Activated T-helper 2 cell treated with anti-CD3 and anti-CD28 coated beads, Interferon-gamma antibody, Interleukin-2, Interleukin-4, amounts not matched to agents 10 μg/mL and 5 μg/mL and 100 μg/mL, durations not matched to agents 14 hours and 24 hours and 36 hours (primary cell): Measurements from ENCODE around the gene H2AZ1. TPM values are rescaled to one million over a fixed set of nuclear protein-coding genes. Genes with fewer than 3 reads are reported as not detected.
"Not testable (repeated sequence)": the region's sequence is repeated elsewhere in the genome, so short reads cannot be mapped to it uniquely, and the experiment has no call there.

Experiments
- DNase-seq: peaks from one replicate; pipeline ENCODE4 v3.0.0; 2021; ENCODE audit warnings: low spot score
- H3K27ac Mint-ChIP-seq: one replicate; pipeline ENCODE4 v1.8.0; 2021; ENCODE audit warnings: mixed read lengths
- H3K27me3 Mint-ChIP-seq: one replicate; pipeline ENCODE4 v1.8.0; 2021; ENCODE audit warnings: low read depth, mixed read lengths
- H3K36me3 Mint-ChIP-seq: one replicate; pipeline ENCODE4 v1.8.0; 2021; ENCODE audit warnings: low read depth, mixed read lengths
- H3K4me1 Mint-ChIP-seq: one replicate; pipeline ENCODE4 v1.8.0; 2021; ENCODE audit warnings: low read depth, mixed read lengths
- H3K4me3 Mint-ChIP-seq: one replicate; pipeline ENCODE4 v1.8.0; 2021; ENCODE audit warnings: low read depth, mild to moderate bottlenecking, moderate library complexity, mixed read lengths
- H3K9me3 Mint-ChIP-seq: one replicate; pipeline ENCODE4 v1.8.0; 2021; ENCODE audit warnings: mixed read lengths
- intact Hi-C: fragments of 100-400 bp; cut with micrococcal nuclease; formaldehyde crosslinking; loops from one replicate; pipeline ENCODE4 v1.15.1; 2023
- total RNA-seq: library from RNA; stranded (reverse); gene quantifications from 2 replicates; pipeline ENCODE4 v1.2.3, GENCODE V29; 2022

The H2AZ1 gene
- total RNA-seq, 1 donor from 2014 or later, result 446 TPM

DNA sequence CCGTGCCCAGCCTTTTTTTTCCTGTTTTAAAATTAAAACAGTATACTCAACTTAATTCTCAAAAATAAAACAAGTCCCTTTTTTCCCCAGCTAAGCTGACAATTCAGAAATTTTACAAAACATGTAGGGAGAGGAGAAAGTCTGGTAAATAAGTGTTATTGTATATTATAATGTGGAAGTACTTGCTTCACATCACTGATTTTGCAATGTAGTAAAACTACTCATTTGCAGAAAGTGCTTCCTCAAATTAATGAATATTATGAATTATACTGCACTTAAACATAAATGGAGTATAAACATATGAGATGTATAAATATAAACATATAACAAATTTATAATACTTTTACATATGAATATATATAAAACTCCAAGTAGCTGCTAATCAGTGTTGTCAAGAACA, 11.6 kb upstream of the H2AZ1 start:
- Mint-ChIP-seq H3K27ac (no peak overlapping the region), H3K36me3 (peaks cover 8% of the 10 kb centered on the region), H3K4me3 (no peak overlapping the region)

DNA sequence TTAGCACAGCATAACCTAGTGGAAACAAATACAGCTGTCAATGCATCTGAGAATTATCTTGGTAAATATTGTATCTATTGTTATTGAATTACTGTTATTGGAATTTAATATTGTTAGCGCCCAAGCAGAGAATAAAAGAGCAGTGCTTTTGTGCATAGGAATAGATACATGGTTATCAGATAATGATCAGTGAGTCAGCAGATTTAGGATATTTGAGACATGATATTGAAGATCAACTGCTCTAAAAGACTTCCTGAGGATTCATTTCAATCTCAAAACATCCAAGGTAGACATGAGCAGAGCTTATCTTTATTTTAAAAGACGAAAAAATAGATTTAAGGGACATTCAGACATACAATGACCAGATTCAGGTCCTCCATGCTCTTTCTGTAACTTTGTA, 10.6 kb upstream of the H2AZ1 start:
- DNase-seq, result no peak
- Mint-ChIP-seq H3K4me1 (peaks cover 15% of the 10 kb centered on the region), H3K9me3 (peaks cover 17% of the 10 kb centered on the region), H3K27ac (no peak overlapping the region), H3K36me3 (peaks cover 15% of the 10 kb centered on the region), H3K4me3 (no peak overlapping the region), H3K27me3 (peaks cover 4% of the 10 kb centered on the region)
- intact Hi-C loops, result no loop called here

More for the DNA sequence above, 11.6 kb upstream of the H2AZ1 start:
- no peak for DNase-seq
- H3K9me3 Mint-ChIP-seq, result peaks cover 7% of the 10 kb centered on the region
- peaks cover 4% of the 10 kb centered on the region for H3K27me3 Mint-ChIP-seq
- intact Hi-C loops, result no loop called here
- peaks cover 24% of the 10 kb centered on the region for H3K4me1 Mint-ChIP-seq

DNA sequence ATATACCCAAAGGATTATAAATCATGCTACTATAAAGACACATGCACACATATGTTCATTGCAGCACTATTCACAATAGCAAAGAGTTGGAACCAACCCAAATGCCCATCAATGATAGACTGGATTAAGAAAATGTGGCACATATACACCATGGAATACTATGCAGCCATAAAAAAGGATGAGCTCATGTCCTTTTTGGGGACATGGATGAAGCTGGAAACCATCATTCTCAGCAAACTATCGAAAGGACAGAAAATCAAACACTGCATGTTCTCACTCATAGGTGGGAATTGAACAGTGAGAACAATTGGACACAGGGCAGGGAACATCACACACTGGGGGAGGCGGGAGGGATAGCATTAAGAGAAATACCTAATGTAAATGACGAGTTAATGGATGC, 8.1 kb upstream of the H2AZ1 start:
- H3K4me1 Mint-ChIP-seq, H3K4me3 Mint-ChIP-seq, H3K27ac Mint-ChIP-seq, H3K27me3 Mint-ChIP-seq, DNase-seq: not testable (repeated sequence)
- intact Hi-C loops, result loop anchor here (10.0 kb wide), 1 partner anchor 1067 kb away; no protein-coding TSS in a partner anchor
- Mint-ChIP-seq H3K36me3 (peaks cover 15% of the 10 kb centered on the region), H3K9me3 (peaks cover 17% of the 10 kb centered on the region)

DNA sequence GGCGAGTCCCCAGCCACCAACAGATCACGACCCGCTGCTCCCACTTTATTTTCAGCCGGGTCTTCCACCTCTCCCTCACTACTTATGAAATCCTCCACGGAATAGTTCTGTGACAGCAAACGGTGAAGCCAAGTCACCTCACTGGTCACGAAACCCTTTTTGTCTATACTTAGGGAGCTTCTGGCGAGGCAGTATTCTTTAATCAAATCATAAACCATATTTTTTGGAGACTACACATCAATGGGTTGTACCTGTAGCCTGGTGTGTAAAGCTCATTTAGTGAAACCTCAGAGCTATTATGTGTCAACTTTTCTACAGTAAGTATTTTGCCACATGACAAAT, 809 bp upstream of the H2AZ1 start:
- H3K9me3 Mint-ChIP-seq, result peaks cover 2% of the 10 kb centered on the region
- intact Hi-C loops, result loop anchor here (5.0 to 10.0 kb wide), 2 partner anchors 141 to 1074 kb away; no protein-coding TSS in a partner anchor

DNA sequence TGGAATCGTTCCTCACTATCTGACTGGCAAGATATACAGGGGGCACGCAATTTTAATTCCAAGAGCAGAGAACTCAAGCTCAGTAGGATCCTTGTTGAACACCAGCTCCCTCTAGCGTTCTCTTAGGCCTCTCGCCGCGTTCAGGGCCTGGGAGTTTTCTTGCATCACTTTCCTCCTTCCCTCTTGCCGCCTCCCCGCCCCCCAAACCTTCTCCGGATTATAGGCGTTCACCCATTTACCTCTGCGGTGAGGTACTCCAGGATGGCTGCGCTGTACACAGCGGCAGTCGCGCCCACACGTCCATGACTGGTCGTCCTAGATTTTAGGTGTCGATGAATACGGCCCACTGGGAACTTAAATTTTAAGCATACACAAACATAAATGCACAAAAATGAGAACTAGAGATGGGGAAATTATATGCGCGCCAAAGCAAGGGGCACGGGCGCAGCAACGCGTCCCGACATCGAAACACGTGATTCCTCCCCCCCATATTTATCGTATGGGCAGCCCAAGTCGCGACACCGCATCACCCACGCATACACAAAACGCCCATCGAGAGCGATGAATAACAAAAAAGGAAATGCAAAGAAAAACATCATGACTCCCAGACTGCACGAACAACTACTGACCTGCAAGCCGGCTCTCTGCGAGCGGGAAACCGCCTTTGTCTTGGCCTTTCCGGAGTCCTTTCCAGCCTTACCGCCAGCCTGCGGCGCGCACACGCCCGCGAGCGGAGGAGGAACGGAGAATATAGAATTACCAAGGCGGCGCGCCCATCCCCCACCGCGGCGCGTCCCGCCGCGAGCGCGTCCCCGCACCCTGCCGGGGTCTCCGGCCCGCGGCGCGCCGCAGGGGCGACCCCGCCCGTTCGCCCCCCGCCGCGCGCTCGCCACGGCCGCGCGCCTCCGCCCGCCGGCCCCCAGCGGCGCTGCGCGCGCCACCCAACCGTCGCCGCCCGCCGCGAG, 759 bp downstream of the H2AZ1 start:
- Mint-ChIP-seq H3K4me3 (no peak overlapping the region), H3K27ac (no peak overlapping the region), H3K27me3 (no peaks in the 10 kb centered on the region), H3K4me1 (peaks cover 31% of the 10 kb centered on the region), H3K9me3 (no peaks in the 10 kb centered on the region), H3K36me3 (peaks cover 31% of the 10 kb centered on the region)
- peak; percentile 87 for DNase-seq
- intact Hi-C loops, result loop anchor here (1.0 to 10.0 kb wide), 8 partner anchors 55 to 1398 kb away; partner anchors contain the start of genes ADH5, LAMTOR3, METAP1 and PPP3CA

More for the DNA sequence above, 809 bp upstream of the H2AZ1 start:
- Mint-ChIP-seq H3K4me3 (no peak overlapping the region), H3K27ac (no peak overlapping the region), H3K36me3 (peaks cover 19% of the 10 kb centered on the region), H3K27me3 (no peaks in the 10 kb centered on the region), H3K4me1 (peaks cover 18% of the 10 kb centered on the region)
- DNase-seq, result no peak

DNA sequence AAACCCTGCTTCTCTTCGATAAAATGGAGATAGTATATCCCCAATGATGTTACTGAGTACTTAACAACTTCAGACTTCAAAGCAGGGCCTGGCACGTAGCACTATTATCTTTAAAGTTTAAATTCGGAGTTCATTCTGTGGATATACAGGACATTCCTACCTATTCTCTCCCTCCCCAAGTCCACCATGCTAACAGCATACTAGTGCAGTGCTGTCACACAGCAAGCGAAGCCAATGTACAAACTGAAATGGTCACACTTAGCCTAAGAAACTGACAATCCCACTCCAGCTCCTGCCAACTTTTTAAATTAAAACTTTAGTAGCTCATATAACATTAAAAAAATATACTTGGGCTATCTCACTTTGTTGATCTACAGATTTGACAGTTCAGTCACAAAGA, 2.5 kb downstream of the H2AZ1 start:
- Mint-ChIP-seq H3K36me3 (peaks cover 48% of the 10 kb centered on the region), H3K27me3 (no peaks in the 10 kb centered on the region), H3K27ac (peak overlapping the region; percentile 98), H3K4me3 (no peak overlapping the region), H3K4me1 (peaks cover 48% of the 10 kb centered on the region), H3K9me3 (peaks cover 6% of the 10 kb centered on the region)
- intact Hi-C loops, result loop anchor here (2.0 to 10.0 kb wide), 6 partner anchors 99 to 1400 kb away; partner anchors contain the start of genes ADH5, DAPP1, METAP1 and PPP3CA
- DNase-seq, result no peak

DNA sequence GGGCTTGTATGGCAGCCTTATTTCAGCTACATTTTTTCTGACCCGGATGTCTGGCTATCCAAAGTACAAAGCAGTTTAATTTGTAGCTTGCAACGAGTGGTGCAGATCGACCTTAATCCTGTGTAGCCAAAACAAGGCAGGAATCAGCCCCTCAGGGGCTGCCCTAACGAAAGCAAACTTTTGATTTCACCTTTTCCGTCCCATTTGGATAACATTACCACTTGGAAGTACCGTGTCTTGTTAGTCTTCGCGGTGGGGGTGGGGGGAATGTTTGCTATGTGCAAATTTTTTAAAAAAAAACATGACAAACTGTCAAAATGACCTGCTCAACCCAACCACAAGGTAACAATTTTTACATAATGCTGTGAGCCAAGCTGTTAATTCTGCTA, 2.9 kb downstream of the H2AZ1 start:
- H3K4me3 Mint-ChIP-seq, result no peak overlapping the region
- no peaks in the 10 kb centered on the region for H3K27me3 Mint-ChIP-seq
- DNase-seq, result no peak
- peaks cover 50% of the 10 kb centered on the region for H3K4me1 Mint-ChIP-seq
- H3K27ac Mint-ChIP-seq, result peak overlapping the region; percentile 98
- peaks cover 53% of the 10 kb centered on the region for H3K36me3 Mint-ChIP-seq
- peaks cover 6% of the 10 kb centered on the region for H3K9me3 Mint-ChIP-seq
- intact Hi-C loops, result loop anchor here (2.0 to 10.0 kb wide), 5 partner anchors 130 to 1400 kb away; partner anchors contain the start of genes ADH5, DAPP1, METAP1 and PPP3CA

DNA sequence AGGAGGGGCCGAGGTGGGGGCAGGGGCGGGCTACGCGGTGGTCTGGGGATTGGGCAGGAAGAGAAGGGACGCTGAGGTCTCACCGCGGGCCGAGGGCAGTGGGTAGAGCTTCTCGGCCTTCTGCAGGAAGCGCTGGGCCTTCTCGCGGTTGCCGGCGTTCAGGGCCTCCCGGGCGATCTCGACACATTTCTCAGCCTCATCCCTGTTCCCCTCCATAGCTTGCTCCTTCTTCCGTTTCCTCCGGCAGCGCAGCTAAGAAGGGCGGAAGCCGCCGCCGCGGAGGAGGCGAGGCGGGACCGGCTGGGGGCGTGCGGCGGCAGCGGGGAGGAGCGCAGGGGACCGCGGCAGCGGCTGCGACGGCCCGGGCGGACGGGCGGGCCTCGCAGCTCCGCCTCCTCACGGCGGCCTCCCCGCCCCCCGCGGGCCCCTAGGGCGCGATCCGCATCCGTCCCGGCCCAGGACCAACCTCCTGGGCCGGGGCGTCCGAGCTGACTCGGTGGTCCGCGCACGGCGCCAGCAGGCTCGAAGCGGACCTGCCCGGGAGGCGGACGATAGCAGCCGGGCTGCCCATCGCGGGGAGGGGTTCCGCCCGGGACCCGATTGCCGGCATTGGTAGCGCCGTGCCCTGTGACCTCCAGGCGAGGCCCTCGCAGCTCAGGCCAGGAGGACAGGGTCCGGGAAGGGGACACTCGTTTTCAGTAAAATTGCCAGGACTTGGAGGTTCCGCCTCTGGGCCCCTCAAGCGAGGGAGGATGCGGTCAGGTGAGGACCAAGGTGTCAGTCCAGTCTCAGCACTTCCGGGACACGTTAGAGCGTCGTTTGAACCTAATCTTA, 3.5 kb downstream of the H2AZ1 start, which contains the start of gene DNAJB14:
Gene DNAJB14, minus strand, starts transcription at position 263 of the 834 bp plus-strand sequence. Its CDS starts 47 bp downstream, at position 216.
- intact Hi-C loops, result loop anchor here (2.0 to 10.0 kb wide), 5 partner anchors 130 to 1401 kb away; partner anchors contain the start of genes ADH5, DAPP1, METAP1 and PPP3CA
- Mint-ChIP-seq H3K9me3 (peaks cover 6% of the 10 kb centered on the region), H3K4me3 (peak within 1 kb of the TSS; percentile 100), H3K27ac (peak within 1 kb of the TSS; percentile 98), H3K27me3 (no peaks in the 10 kb centered on the region), H3K36me3 (peaks cover 53% of the 10 kb centered on the region), H3K4me1 (peaks cover 50% of the 10 kb centered on the region)
- DNase-seq, result peak; percentile 79

DNA sequence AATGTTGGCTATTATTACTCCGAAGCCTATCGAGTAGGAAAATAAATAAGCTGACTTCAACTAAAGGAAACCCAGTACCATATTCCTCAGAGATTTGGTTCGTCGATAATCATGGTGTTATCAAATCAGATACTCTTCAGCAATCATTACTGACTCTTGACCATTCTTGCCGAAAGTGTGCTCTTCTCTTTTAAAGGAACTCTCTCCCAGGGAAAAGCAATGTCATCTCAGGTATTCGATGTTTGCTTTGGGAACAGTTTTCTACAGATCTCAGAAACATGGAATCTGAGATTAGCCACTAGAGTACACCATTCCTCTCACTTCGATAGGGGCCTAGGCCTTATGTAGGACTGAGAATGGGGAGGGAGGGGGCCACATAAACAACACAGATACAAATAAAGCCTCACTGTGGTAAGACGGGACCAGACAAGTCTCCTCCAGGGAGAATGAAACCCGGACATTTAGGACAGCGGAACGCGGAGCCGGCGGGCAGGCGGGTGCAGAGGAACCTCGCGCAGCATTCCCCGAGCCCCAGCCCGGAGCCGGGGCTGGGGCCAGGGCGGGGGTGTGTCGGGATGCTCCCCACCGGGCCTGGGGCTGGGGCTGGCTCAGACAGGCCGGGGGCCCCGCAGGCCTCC, 4.2 kb downstream of the H2AZ1 start:
- Mint-ChIP-seq H3K4me3 (peak overlapping the region; percentile 100), H3K4me1 (peaks cover 52% of the 10 kb centered on the region), H3K27me3 (no peaks in the 10 kb centered on the region), H3K9me3 (peaks cover 6% of the 10 kb centered on the region), H3K27ac (peak overlapping the region; percentile 96), H3K36me3 (peaks cover 60% of the 10 kb centered on the region)
- no peak for DNase-seq
- intact Hi-C loops, result loop anchor here (2.0 to 10.0 kb wide), 5 partner anchors 129 to 1401 kb away; partner anchors contain the start of genes ADH5, DAPP1, METAP1 and PPP3CA

DNA sequence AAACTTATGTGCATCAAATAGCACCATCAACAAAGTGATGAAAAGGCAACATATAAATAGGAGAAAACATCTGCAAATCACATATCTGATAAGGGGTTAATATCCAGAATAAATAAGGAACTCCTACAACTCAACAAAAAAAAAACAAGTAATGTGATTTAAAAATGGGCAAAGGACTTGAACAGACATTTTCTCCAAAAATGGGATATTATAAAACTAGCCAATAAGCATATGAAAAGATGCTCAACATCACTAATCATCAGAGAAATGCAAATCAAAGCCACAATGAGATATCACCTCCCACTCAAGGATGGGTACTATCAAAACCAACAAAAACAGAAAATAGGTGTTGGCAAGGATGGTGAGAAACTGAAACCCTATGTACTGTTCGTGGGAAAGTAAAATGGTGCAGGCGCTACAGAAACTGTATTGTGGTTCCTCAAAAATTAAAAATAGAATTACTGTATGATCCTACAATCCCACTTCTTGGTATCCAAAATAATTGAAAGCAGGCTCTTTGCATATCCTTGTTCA, 6.1 kb downstream of the H2AZ1 start:
- Mint-ChIP-seq H3K4me3 (peak overlapping the region; percentile 51), H3K27me3 (no peaks in the 10 kb centered on the region), H3K36me3 (peaks cover 66% of the 10 kb centered on the region), H3K4me1 (peaks cover 56% of the 10 kb centered on the region), H3K9me3 (peaks cover 6% of the 10 kb centered on the region), H3K27ac (no peak overlapping the region)
- intact Hi-C loops, result loop anchor here (10.0 kb wide), 2 partner anchors 859 to 949 kb away; partner anchors contain the start of genes ADH5 and METAP1
- DNase-seq, result no peak

DNA sequence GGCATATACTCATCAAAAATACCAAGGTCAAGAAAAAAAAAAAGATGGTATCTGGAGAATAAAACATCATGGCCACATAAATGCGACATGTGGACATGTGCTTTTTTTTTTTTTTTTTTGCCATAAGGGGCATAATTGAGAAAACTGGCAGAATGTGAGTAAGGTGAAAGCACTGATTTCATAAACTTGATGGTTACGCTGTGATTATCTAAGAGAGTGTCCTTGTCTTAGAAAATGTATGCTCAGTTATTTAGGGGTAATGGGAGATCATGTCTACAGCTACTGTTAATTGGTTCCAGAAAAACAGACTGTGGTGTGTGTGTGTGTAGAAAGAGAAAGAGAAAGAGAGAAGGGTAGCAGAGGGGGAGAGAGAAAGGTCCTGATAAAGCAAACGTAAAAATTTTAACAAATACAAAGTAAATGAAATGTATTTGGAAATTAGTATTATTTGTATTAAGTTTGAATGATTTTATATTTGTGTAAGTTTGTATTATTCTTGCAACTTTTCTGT, 11.8 kb downstream of the H2AZ1 start:
- Mint-ChIP-seq H3K4me1 (peaks cover 21% of the 10 kb centered on the region), H3K4me3 (no peak overlapping the region), H3K27ac (no peak overlapping the region), H3K27me3 (no peaks in the 10 kb centered on the region), H3K36me3 (peaks cover 70% of the 10 kb centered on the region), H3K9me3 (peaks cover 25% of the 10 kb centered on the region)
- DNase-seq, result no peak
- intact Hi-C loops, result no loop called here
